Measurements from ENCODE around the gene TREM1. TPM values are rescaled to one million over a fixed set of nuclear protein-coding genes. Genes with fewer than 3 reads are reported as not detected.

TREM1 gene
- total RNA-seq, 4 donors from 2014 or later = 1.1 to 9.3 (median 1.2) TPM

- DNase-seq (ENCODE audit: extremely low spot score) = no peak
- Histone ChIP-seq H3K9me3 (no peaks in the 10 kb centered on the region), H3K4me1 (no peaks in the 10 kb centered on the region), H3K27ac (replicated peaks in 1 of 4) (no peak within 1 kb of the TSS), H3K36me3 (no peaks in the 10 kb centered on the region), H3K27me3 (peaks cover 0 to 56% (median 11%) of the 10 kb centered on the region in 4 donors), H3K4me3 (no peak within 1 kb of the TSS)
- TF ChIP-seq CTCF (IDR thresholded peaks at IDR 0.05) (no peak), POLR2A (IDR thresholded peaks at IDR 0.05; ENCODE audit: low read depth) (no peak), POLR2AphosphoS5 (IDR thresholded peaks at IDR 0.05) (no peak), EP300 (IDR thresholded peaks at IDR 0.05) (no peak)
- 70% methylated on average over 5 of the region's 5 CpGs for WGBS
- intact Hi-C loops (cut with DNase I) = no loop called here
Measured at GRCh38 chr6:41228096-41228495, 58.4 kb downstream of the TREM1 start, which contains the start of gene TREML4. Gene TREML4, plus strand, starts transcription at chr6:41228349. Its CDS starts 79 bp downstream, at chr6:41228428.

GRCh38 chr6:41226752-41227151 lies 59.7 kb downstream of the TREM1 start:
- Histone ChIP-seq H3K27ac (replicated peaks in 1 of 4) (no peak overlapping the region), H3K9me3 (no peaks in the 10 kb centered on the region), H3K4me1 (no peaks in the 10 kb centered on the region), H3K36me3 (no peaks in the 10 kb centered on the region), H3K4me3 (no peak overlapping the region), H3K27me3 (peaks cover 0 to 62% (median 11%) of the 10 kb centered on the region in 4 donors)
- intact Hi-C loops (cut with DNase I) = no loop called here
- no peak for DNase-seq (ENCODE audit: extremely low spot score)
- WGBS = 39% methylated on average over 3 of the region's 3 CpGs
- TF ChIP-seq POLR2AphosphoS5 (IDR thresholded peaks at IDR 0.05) = no peak
- TF ChIP-seq POLR2A (IDR thresholded peaks at IDR 0.05; ENCODE audit: low read depth) = no peak
- TF ChIP-seq CTCF (IDR thresholded peaks at IDR 0.05) = no peak
- TF ChIP-seq EP300 (IDR thresholded peaks at IDR 0.05) = no peak

- Histone ChIP-seq H3K9me3 (peaks cover 0 to 3% (median 0%) of the 10 kb centered on the region in 4 donors), H3K36me3 (no peaks in the 10 kb centered on the region), H3K27me3 (peaks cover 0 to 58% (median 11%) of the 10 kb centered on the region in 4 donors), H3K4me1 (no peaks in the 10 kb centered on the region), H3K4me3 (no peak overlapping the region), H3K27ac (replicated peaks in 1 of 4) (no peak overlapping the region)
- WGBS = 73% methylated on average over 1 of the region's 1 CpG
- intact Hi-C loops (cut with DNase I) = no loop called here
- TF ChIP-seq CTCF (IDR thresholded peaks at IDR 0.05) = no peak
- TF ChIP-seq EP300 (IDR thresholded peaks at IDR 0.05) = no peak
- TF ChIP-seq POLR2AphosphoS5 (IDR thresholded peaks at IDR 0.05) = no peak
- TF ChIP-seq POLR2A (IDR thresholded peaks at IDR 0.05; ENCODE audit: low read depth) = no peak
- no peak for DNase-seq (ENCODE audit: extremely low spot score)
Measured at GRCh38 chr6:41224800-41225199, 61.7 kb downstream of the TREM1 start.

Small RNA genes within 50 kb of the gene (small RNA-seq; reads per million reads assigned to genes)
- 0 reads per million in 3 donors for gene AL391903.2
- 0 reads per million in 3 donors for gene AL391903.3
- gene RNA5SP207 = 2.0 to 7.9 (median 3.2) reads per million in 3 donors
- 0 reads per million in 3 donors for gene RNU6-643P

Other genes with a start within 250 kb of the TREM1 start
- gene UNC5CL, start 247.5 kb downstream of the TREM1 start, total RNA-seq = under 1 TPM; 0.33 to 0.83 (median 0.60) TPM
- not detected for gene TSPO2, start 244.2 kb downstream of the TREM1 start, total RNA-seq
- gene APOBEC2, start 233.5 kb downstream of the TREM1 start, total RNA-seq = 1 to 10 TPM in 1 of 4 donors, under 1 TPM in 2, not detected in 1; 0.50 to 1.0 (median 0.97) TPM
- 10 to 100 TPM; 11.9 to 19.4 (median 16.5) TPM for gene OARD1, start 214.3 kb downstream of the TREM1 start, total RNA-seq
- 10 to 100 TPM in 3 of 4 donors, 1 to 10 TPM in 1; 9.1 to 11.4 (median 10.5) TPM for gene NFYA, start 213.7 kb downstream of the TREM1 start, total RNA-seq
- under 1 TPM in 1 of 4 donors, not detected in 3; 0.32 TPM for gene TREML1, start 132.3 kb downstream of the TREM1 start, total RNA-seq
- 1 to 10 TPM; 1.6 to 1.8 (median 1.6) TPM for gene TREM2, start 123.6 kb downstream of the TREM1 start, total RNA-seq
- under 1 TPM in 1 of 4 donors, not detected in 3; 0.66 TPM for gene TREML2, start 85.5 kb downstream of the TREM1 start, total RNA-seq
- not detected for gene TREML4, start 58.3 kb downstream of the TREM1 start, total RNA-seq
- not detected for gene NCR2, start 48.9 kb upstream of the TREM1 start, total RNA-seq